ENCODE measurements around the gene ZCCHC24.

GRCh38 chr10:79396520-79396919, 48.9 kb downstream of the ZCCHC24 start:
- TF ChIP-seq CTCF (IDR thresholded peaks at IDR 0.05) (no peak), POLR2A (IDR thresholded peaks at IDR 0.05) (no peak)
